Thyroid gland (tissue), 4 donors: ENCODE results near the gene VGLL3.

Experiments
- POLR2A ChIP-seq, 2 donors: fragments of 450-650 bp; IDR thresholded peaks; one replicate each; pipeline ENCODE4 v1.6.1; 2017; ENCODE audit warnings: antibody characterized with exemption in 2 of 2, mild to moderate bottlenecking in 2 of 2, moderate library complexity in 1 of 2
- TF ChIP-seq, protein P1 (sequence below), 6 experiments: fragments of 200-600 bp in 3 of 6; fragments of 450-650 bp in 3 of 6; sonication (generic) in 3 of 6; IDR thresholded peaks; one replicate each; pipeline ENCODE4 v1.5.1; 2016 to 2019; ENCODE audit warnings: antibody characterized with exemption in 6 of 6, mild to moderate bottlenecking in 2 of 6, inconsistent platforms in 1 of 6, moderate library complexity in 1 of 6

DNA sequence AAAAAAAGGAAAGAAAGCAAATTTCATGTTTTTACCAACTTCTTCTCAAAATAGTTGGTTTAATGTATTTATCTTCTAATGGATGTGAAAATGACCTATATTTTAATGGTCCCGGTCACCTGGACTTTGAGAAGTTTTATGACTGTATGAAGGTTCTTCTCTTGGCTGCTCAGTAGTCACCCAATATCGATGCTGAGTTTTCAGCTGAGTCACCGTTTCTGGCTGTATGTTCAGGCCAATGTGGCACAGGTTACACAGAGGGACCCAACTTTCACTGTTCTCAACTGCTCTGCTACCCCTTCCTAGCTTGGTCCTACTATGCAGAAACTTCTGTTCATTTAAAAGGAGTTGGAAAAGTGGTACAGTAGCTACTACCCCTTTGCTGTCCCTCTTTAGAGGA, 25.8 kb downstream of the VGLL3 start:
- TF ChIP-seq, protein P1, sequence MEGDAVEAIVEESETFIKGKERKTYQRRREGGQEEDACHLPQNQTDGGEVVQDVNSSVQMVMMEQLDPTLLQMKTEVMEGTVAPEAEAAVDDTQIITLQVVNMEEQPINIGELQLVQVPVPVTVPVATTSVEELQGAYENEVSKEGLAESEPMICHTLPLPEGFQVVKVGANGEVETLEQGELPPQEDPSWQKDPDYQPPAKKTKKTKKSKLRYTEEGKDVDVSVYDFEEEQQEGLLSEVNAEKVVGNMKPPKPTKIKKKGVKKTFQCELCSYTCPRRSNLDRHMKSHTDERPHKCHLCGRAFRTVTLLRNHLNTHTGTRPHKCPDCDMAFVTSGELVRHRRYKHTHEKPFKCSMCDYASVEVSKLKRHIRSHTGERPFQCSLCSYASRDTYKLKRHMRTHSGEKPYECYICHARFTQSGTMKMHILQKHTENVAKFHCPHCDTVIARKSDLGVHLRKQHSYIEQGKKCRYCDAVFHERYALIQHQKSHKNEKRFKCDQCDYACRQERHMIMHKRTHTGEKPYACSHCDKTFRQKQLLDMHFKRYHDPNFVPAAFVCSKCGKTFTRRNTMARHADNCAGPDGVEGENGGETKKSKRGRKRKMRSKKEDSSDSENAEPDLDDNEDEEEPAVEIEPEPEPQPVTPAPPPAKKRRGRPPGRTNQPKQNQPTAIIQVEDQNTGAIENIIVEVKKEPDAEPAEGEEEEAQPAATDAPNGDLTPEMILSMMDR (IDR thresholded peaks at IDR 0.05) = no peak
- no peak for TF ChIP-seq POLR2A (IDR thresholded peaks at IDR 0.05)
